ENCODE data around the gene CLSTN2.

CLSTN2 gene

GRCh38 chr3:140532793-140533330 is 597.9 kb downstream of the CLSTN2 start:
- ChIA-PET POLR2A (no interaction called here), CTCF (interaction anchor here (0.6 to 0.7 kb wide), 2 partner anchors 254 to 268 kb away, joined by 3 to 4 read pairs; no protein-coding TSS in a partner anchor)
- TF ChIP-seq BCL11A (tag by site-specific recombination; IDR thresholded peaks at IDR 0.05; ENCODE audit: low read depth) (no peak), ZNF558 (tag by site-specific recombination; IDR thresholded peaks at IDR 0.05) (no peak), ZNF184 (tag by site-specific recombination; IDR thresholded peaks at IDR 0.05) (no peak), SP7 (tag by site-specific recombination; IDR thresholded peaks at IDR 0.05) (no peak), ZNF776 (tag by site-specific recombination; IDR thresholded peaks at IDR 0.05; ENCODE audit: borderline replicate concordance) (no peak), ZNF350 (tag by site-specific recombination; IDR thresholded peaks at IDR 0.05) (no peak), ZNF175 (tag by site-specific recombination; IDR thresholded peaks at IDR 0.05) (no peak), ZNF747 (tag by site-specific recombination; IDR thresholded peaks at IDR 0.05) (no peak), MZF1 (tag by site-specific recombination; IDR thresholded peaks at IDR 0.05; ENCODE audit: borderline replicate concordance) (no peak), SP3 (tag by site-specific recombination; IDR thresholded peaks at IDR 0.05) (no peak), ZBTB21 (tag by site-specific recombination; IDR thresholded peaks at IDR 0.05) (no peak)
- Histone ChIP-seq H3K27ac (ENCODE audit: extremely low read depth, low read depth, low read length) (no peak overlapping the region), H3K36me3 (ENCODE audit: control insufficient read depth in 2 of 2, insufficient read depth in 1 of 2, low read length in 2 of 2) (no peaks in the 10 kb centered on the region), H3K4me3 (ENCODE audit: low read depth, low read length) (no peak overlapping the region), H3K4me1 (ENCODE audit: control insufficient read depth, insufficient read depth, low read length) (no peaks in the 10 kb centered on the region), H3K9me3 (ENCODE audit: control insufficient read depth, insufficient read depth, low read depth, low read length) (no peaks in the 10 kb centered on the region)

- Histone ChIP-seq H3K36me3 (ENCODE audit: control insufficient read depth in 2 of 2, insufficient read depth in 1 of 2, low read length in 2 of 2) (no peaks in the 10 kb centered on the region), H3K4me3 (ENCODE audit: low read depth, low read length) (no peak overlapping the region), H3K27ac (ENCODE audit: extremely low read depth, low read depth, low read length) (no peak overlapping the region), H3K9me3 (ENCODE audit: control insufficient read depth, insufficient read depth, low read depth, low read length) (no peaks in the 10 kb centered on the region), H3K4me1 (ENCODE audit: control insufficient read depth, insufficient read depth, low read length) (no peaks in the 10 kb centered on the region)
- ChIA-PET CTCF (interaction anchor here (0.6 kb wide), 2 partner anchors 99 to 599 kb away, joined by 3 to 4 read pairs; no protein-coding TSS in a partner anchor), POLR2A (no interaction called here)
- TF ChIP-seq ZSCAN4 (tag by site-specific recombination; IDR thresholded peaks at IDR 0.05) (no peak), ZSCAN16 (tag by site-specific recombination; IDR thresholded peaks at IDR 0.05) (no peak), ZNF555 (tag by site-specific recombination; conservative IDR thresholded peaks at IDR 0.05) (no peak), ZBTB44 (tag by site-specific recombination; IDR thresholded peaks at IDR 0.05) (no peak), GLIS1 (tag by site-specific recombination; IDR thresholded peaks at IDR 0.05) (no peak), ZNF311 (tag by site-specific recombination; IDR thresholded peaks at IDR 0.05; ENCODE audit: borderline replicate concordance) (no peak), ZNF155 (tag by site-specific recombination; IDR thresholded peaks at IDR 0.05) (no peak), HOXD13 (CRISPR knock-in tag; IDR thresholded peaks at IDR 0.05; ENCODE audit: borderline replicate concordance) (no peak), ZNF707 (tag by site-specific recombination; IDR thresholded peaks at IDR 0.05) (no peak), ZNF18 (tag by site-specific recombination; IDR thresholded peaks at IDR 0.05) (no peak), PRDM1 (tag by site-specific recombination; IDR thresholded peaks at IDR 0.05) (no peak), GLI4 (tag by site-specific recombination; IDR thresholded peaks at IDR 0.05) (no peak), ZNF626 (tag by site-specific recombination; IDR thresholded peaks at IDR 0.05) (no peak), TRIM28 (IDR thresholded peaks at IDR 0.05; ENCODE audit: borderline replicate concordance, low read length) (no peak), MEIS1 (CRISPR knock-in tag; IDR thresholded peaks at IDR 0.05; ENCODE audit: borderline replicate concordance) (no peak), ELK4 (IDR thresholded peaks at IDR 0.05; ENCODE audit: borderline replicate concordance, low read depth, low read length) (no peak), ZBTB1 (tag by site-specific recombination; IDR thresholded peaks at IDR 0.05) (no peak), ZNF747 (tag by site-specific recombination; IDR thresholded peaks at IDR 0.05) (no peak)
Observed at GRCh38 chr3:140536926-140537726, 602.1 kb downstream of the CLSTN2 start.

Data from HEK293 (cell line).